Trophoblast cell (in vitro differentiated cells and primary cell): Measurements from ENCODE around the gene CRYBG1.
A peak's percentile ranks its signal among the peaks of the same experiment; 100 is the strongest.

ENCODE experiments used
- DNase-seq, 2 donors: peaks; one replicate each; pipeline ENCODE4 v3.0.0-alpha.2; 2016
- H2AFZ ChIP-seq: 2 replicates; pipeline ENCODE4 v1.6.1; 2013; ENCODE audit warnings: low read length, moderate library complexity, mild to moderate bottlenecking; ENCODE audit not compliant: insufficient read depth, poor library complexity
- H2AK5ac ChIP-seq: 2 replicates; pipeline ENCODE4 v1.6.1; 2013; ENCODE audit warnings: mild to moderate bottlenecking, low read length
- H2BK120ac ChIP-seq: 2 replicates; pipeline ENCODE4 v1.6.1; 2013; ENCODE audit warnings: low read length, mild to moderate bottlenecking, moderate library complexity; ENCODE audit not compliant: insufficient read depth, poor library complexity
- H2BK12ac ChIP-seq: 2 replicates; pipeline ENCODE4 v1.6.1; 2013; ENCODE audit warnings: mild to moderate bottlenecking, low read length, moderate library complexity
- H2BK5ac ChIP-seq: 2 replicates; pipeline ENCODE4 v1.6.1; 2013; ENCODE audit warnings: low read length, low read depth, moderate library complexity, mild to moderate bottlenecking; ENCODE audit not compliant: poor library complexity
- H3K14ac ChIP-seq: 2 replicates; pipeline ENCODE4 v1.6.1; 2013; ENCODE audit warnings: mild to moderate bottlenecking, low read length
- H3K18ac ChIP-seq: 2 replicates; pipeline ENCODE4 v1.6.1; 2013; ENCODE audit warnings: mild to moderate bottlenecking, low read length
- H3K23ac ChIP-seq: 2 replicates; pipeline ENCODE4 v1.6.1; 2013; ENCODE audit warnings: low read length
- H3K27ac ChIP-seq: 2 replicates; pipeline ENCODE4 v1.5.1; 2013; ENCODE audit warnings: low read depth, mild to moderate bottlenecking, inconsistent platforms, low read length, moderate library complexity
- H3K27me3 ChIP-seq: 2 replicates; pipeline ENCODE4 v1.6.1; 2013; ENCODE audit warnings: inconsistent platforms, mild to moderate bottlenecking, low read length, moderate library complexity; ENCODE audit not compliant: insufficient read depth
- H3K36me3 ChIP-seq, 2 experiments: 1 replicate in 1 of 2; 2 replicates in 1 of 2; pipeline ENCODE4 v1.6.1; 2013; ENCODE audit warnings: low read length in 2 of 2, mild to moderate bottlenecking in 2 of 2, moderate library complexity in 1 of 2; ENCODE audit not compliant: insufficient read depth in 2 of 2, control insufficient read depth in 1 of 2
- H3K4ac ChIP-seq: 2 replicates; pipeline ENCODE4 v1.6.1; 2013; ENCODE audit warnings: low read depth, mild to moderate bottlenecking, low read length, moderate library complexity
- H3K4me1 ChIP-seq, 2 experiments: 1 replicate in 1 of 2; 2 replicates in 1 of 2; pipeline ENCODE4 v1.6.1; 2013; ENCODE audit warnings: low read length in 2 of 2, mild to moderate bottlenecking in 2 of 2, moderate library complexity in 1 of 2; ENCODE audit not compliant: insufficient read depth in 2 of 2, control insufficient read depth in 1 of 2
- H3K4me2 ChIP-seq: 2 replicates; pipeline ENCODE4 v1.6.1; 2013; ENCODE audit warnings: inconsistent platforms, mild to moderate bottlenecking, low read length, moderate library complexity
- H3K4me3 ChIP-seq: 2 replicates; pipeline ENCODE4 v1.5.1; 2013; ENCODE audit warnings: mild to moderate bottlenecking, low read depth, low read length, inconsistent platforms
- H3K79me1 ChIP-seq: one replicate; pipeline ENCODE4 v1.6.1; 2013; ENCODE audit warnings: low read length
- H3K79me2 ChIP-seq: 2 replicates; pipeline ENCODE4 v1.6.1; 2013; ENCODE audit warnings: low read length, mild to moderate bottlenecking; ENCODE audit not compliant: control insufficient read depth, insufficient read depth, poor library complexity
- H3K9ac ChIP-seq: 2 replicates; pipeline ENCODE4 v1.6.1; 2013; ENCODE audit warnings: mild to moderate bottlenecking, low read length
- H3K9me3 ChIP-seq: 2 replicates; pipeline ENCODE4 v1.6.1; 2013; ENCODE audit warnings: low read depth, mild to moderate bottlenecking, control low read depth, inconsistent platforms, low read length; ENCODE audit not compliant: insufficient read depth
- H4K12ac ChIP-seq: 2 replicates; pipeline ENCODE4 v1.6.1; 2013; ENCODE audit warnings: low read depth, mild to moderate bottlenecking, low read length, moderate library complexity
- H4K8ac ChIP-seq: 2 replicates; pipeline ENCODE4 v1.6.1; 2013; ENCODE audit warnings: low read depth, mild to moderate bottlenecking, low read length, moderate library complexity
- H4K91ac ChIP-seq: one replicate; pipeline ENCODE4 v1.6.1; 2013; ENCODE audit warnings: low read depth, mild to moderate bottlenecking, low read length, moderate library complexity
- WGBS: extraction: QIAGEN DNeasy Blood & Tissue Kit; methylation state at CpG from one replicate; pipeline ENCODE4 v1.1.7; 2013; ENCODE audit warnings: missing lambda C conversion rate; ENCODE audit not compliant: insufficient read length, insufficient coverage; ENCODE audit errors: extremely low coverage; 5-methylcytosine and 5-hydroxymethylcytosine counted together

Gene CRYBG1

DNA sequence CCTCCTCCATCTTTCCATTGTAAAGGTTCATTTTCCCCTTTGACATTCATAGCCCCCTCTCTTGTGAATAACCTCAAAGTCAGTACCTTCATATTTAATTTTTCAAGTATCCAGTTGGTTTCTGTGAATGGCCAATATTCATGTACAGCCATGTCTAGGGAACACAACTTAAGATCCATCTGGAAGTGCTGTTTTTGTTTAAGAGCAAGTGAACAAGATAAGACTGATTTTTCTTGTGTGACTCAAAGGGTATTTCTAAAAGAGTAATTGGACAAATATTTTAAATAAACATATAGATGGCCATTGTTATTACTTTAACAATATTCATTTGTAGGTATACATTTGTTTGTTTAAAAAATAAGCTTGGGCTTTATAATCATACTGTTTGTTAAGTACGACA, 175.8 kb downstream of the CRYBG1 start:
- H3K27me3 ChIP-seq: no peaks in the 10 kb centered on the region
- H3K18ac ChIP-seq: no peak overlapping the region

DNA sequence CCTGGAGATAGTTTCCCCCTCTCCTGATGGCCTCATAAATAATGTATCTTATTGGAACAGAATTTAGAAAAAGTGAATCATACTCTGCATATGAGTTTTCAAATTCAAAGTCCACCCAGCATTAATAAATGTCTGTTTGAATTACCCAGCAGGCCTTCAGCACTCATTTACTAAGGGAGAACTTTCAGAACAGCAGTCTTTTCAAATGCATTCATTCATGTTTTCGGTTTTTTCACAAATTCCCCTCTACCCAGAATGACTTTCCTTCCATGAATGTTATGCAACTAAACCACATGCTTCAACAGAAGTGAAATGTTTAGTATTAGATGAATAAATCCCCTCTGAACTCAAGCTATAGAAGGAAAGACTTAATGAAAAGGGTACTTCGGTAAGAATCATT, 176.3 kb downstream of the CRYBG1 start:
- no peak overlapping the region for H3K14ac ChIP-seq
- H3K4me3 ChIP-seq: no peak overlapping the region
- no peak overlapping the region for H2BK5ac ChIP-seq
- no peak overlapping the region for H3K23ac ChIP-seq
- no peak overlapping the region for H3K27ac ChIP-seq
- no peak overlapping the region for H3K18ac ChIP-seq
- no peak overlapping the region for H3K9ac ChIP-seq
- H4K12ac ChIP-seq: no peak overlapping the region
- no peak overlapping the region for H2BK12ac ChIP-seq
- no peak overlapping the region for H2AFZ ChIP-seq
- no CpG with 5 or more reads among the region's 2 CpGs for WGBS
- H4K8ac ChIP-seq: no peak overlapping the region
- H3K79me2 ChIP-seq: no peaks in the 10 kb centered on the region
- H3K36me3 ChIP-seq: no peaks in the 10 kb centered on the region
- H2AK5ac ChIP-seq: no peak overlapping the region
- no peaks in the 10 kb centered on the region for H3K9me3 ChIP-seq
- no peak overlapping the region for H3K4ac ChIP-seq
- peaks cover 2 to 3% of the 10 kb centered on the region in 2 experiments for H3K4me1 ChIP-seq
- no peaks in the 10 kb centered on the region for H3K79me1 ChIP-seq
- H3K4me2 ChIP-seq: no peak overlapping the region
- peak in 1 of 2 donors; percentile 39 for DNase-seq
- H2BK120ac ChIP-seq: no peak overlapping the region
- no peaks in the 10 kb centered on the region for H3K27me3 ChIP-seq
- H4K91ac ChIP-seq: no peak overlapping the region

More for the DNA sequence above, 175.8 kb downstream of the CRYBG1 start:
- Histone ChIP-seq H3K9ac (no peak overlapping the region), H2BK12ac (no peak overlapping the region), H3K23ac (no peak overlapping the region), H2BK120ac (no peak overlapping the region), H3K9me3 (no peaks in the 10 kb centered on the region), H4K12ac (no peak overlapping the region), H2BK5ac (no peak overlapping the region), H3K4me3 (no peak overlapping the region), H3K14ac (no peak overlapping the region), H3K4me1 (peaks cover 2 to 3% of the 10 kb centered on the region in 2 experiments), H3K79me2 (no peaks in the 10 kb centered on the region), H4K91ac (no peak overlapping the region), H3K4ac (no peak overlapping the region), H3K4me2 (no peak overlapping the region), H2AFZ (no peak overlapping the region), H4K8ac (no peak overlapping the region), H2AK5ac (no peak overlapping the region), H3K36me3 (no peaks in the 10 kb centered on the region), H3K27ac (no peak overlapping the region), H3K79me1 (no peaks in the 10 kb centered on the region)
- DNase-seq: no peak
- no CpG with 5 or more reads among the region's 1 CpG for WGBS

DNA sequence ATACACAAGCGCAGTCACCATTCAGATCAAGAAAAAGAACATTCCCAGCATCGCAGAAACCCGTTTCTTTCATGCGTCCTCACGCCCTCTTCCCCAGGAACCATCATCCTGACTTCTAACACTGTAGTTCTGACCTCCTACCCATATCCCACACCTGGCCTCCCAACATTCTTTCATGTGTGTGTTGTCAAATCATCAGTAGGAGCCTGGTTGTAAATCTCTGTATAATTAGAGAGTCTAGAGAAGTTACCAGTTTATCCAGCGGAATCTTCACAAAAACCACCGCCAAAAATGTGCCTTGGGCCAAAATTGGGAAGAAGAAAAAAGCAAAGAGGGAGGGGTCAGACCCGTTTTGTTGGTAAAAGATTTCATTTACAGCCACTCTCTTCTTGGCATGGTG, 177.1 kb downstream of the CRYBG1 start:
- H3K9ac ChIP-seq: no peak overlapping the region
- no peaks in the 10 kb centered on the region for H3K79me2 ChIP-seq
- no peak overlapping the region for H3K23ac ChIP-seq
- no peak overlapping the region for H4K91ac ChIP-seq
- H3K18ac ChIP-seq: no peak overlapping the region
- DNase-seq: peak; percentile 90 to 98
- H3K4me2 ChIP-seq: no peak overlapping the region
- no peak overlapping the region for H3K14ac ChIP-seq
- no peaks in the 10 kb centered on the region for H3K79me1 ChIP-seq
- H3K4me3 ChIP-seq: no peak overlapping the region
- no peaks in the 10 kb centered on the region for H3K36me3 ChIP-seq
- H3K4me1 ChIP-seq: peaks cover 2 to 3% of the 10 kb centered on the region in 2 experiments
- no peak overlapping the region for H4K8ac ChIP-seq
- H3K27ac ChIP-seq: no peak overlapping the region
- H2BK12ac ChIP-seq: no peak overlapping the region
- no peaks in the 10 kb centered on the region for H3K9me3 ChIP-seq
- H2AK5ac ChIP-seq: no peak overlapping the region
- H2AFZ ChIP-seq: no peak overlapping the region
- H4K12ac ChIP-seq: no peak overlapping the region
- no peaks in the 10 kb centered on the region for H3K27me3 ChIP-seq
- H2BK5ac ChIP-seq: no peak overlapping the region
- no CpG with 5 or more reads among the region's 8 CpGs for WGBS
- no peak overlapping the region for H3K4ac ChIP-seq
- no peak overlapping the region for H2BK120ac ChIP-seq

DNA sequence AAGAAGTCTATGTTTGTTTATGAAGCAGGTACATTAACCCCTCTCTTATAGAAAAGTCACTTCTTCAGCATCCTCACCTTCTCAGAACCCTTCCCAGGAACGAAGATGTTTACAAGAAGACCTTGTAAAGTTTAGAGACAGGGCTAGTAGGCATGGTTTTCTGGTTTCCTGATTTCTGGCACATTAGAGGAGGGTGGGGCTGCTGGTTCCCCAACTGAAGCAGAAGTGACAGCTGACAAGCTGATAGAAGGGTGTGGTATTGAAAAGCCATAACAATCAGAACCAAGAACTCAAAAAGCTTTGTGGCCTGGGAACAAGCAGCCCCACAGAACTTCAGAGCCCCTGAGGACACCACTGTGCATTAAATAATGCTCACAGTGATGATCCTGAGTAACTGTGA, 177.6 kb downstream of the CRYBG1 start:
- Histone ChIP-seq H3K9ac (no peak overlapping the region), H4K12ac (no peak overlapping the region), H2BK12ac (no peak overlapping the region), H3K27me3 (no peaks in the 10 kb centered on the region), H3K18ac (no peak overlapping the region), H3K79me1 (no peaks in the 10 kb centered on the region), H3K14ac (no peak overlapping the region), H3K79me2 (no peaks in the 10 kb centered on the region), H2BK5ac (no peak overlapping the region), H3K27ac (no peak overlapping the region), H3K36me3 (no peaks in the 10 kb centered on the region), H4K91ac (peak overlapping the region; percentile 14), H3K23ac (no peak overlapping the region), H2BK120ac (no peak overlapping the region), H3K4me2 (no peak overlapping the region), H3K9me3 (no peaks in the 10 kb centered on the region), H4K8ac (peak overlapping the region; percentile 19), H3K4me1 (peaks cover 1 to 2% of the 10 kb centered on the region in 2 experiments), H3K4ac (no peak overlapping the region), H3K4me3 (no peak overlapping the region), H2AFZ (no peak overlapping the region), H2AK5ac (no peak overlapping the region)
- WGBS: no CpG with 5 or more reads among the region's 1 CpG
- DNase-seq: no peak
